ENCODE results near the gene FARS2. TPM values are rescaled to one million over a fixed set of nuclear protein-coding genes. Genes with fewer than 3 reads are reported as not detected.

The FARS2 gene
- total and polyA plus RNA-seq, 2 of the 13 experiments (the other 11 are each of a cell fraction or from before 2014, with no cell fraction given) = 15.4 to 26.0 TPM

DNA sequence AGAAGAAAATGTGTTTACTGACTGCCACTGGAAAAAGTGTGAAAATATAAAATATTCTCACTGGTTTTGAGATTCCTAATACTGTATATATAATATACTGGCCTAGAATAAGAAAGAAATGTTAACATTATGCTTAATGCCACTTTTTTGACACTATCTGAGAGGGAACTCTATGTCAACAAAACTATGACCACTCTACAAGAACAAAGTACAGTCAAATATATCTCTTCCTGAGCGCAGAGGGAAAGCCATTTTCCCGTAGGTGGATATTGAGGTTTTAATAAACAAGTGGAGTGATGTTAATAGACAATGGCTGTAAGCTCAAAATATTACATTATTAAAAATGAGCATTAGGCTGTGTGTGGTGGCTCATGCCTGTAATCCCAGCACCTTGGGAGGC lies 25.5 kb upstream of the FARS2 start (continued):
- TF ChIP-seq, protein P1, sequence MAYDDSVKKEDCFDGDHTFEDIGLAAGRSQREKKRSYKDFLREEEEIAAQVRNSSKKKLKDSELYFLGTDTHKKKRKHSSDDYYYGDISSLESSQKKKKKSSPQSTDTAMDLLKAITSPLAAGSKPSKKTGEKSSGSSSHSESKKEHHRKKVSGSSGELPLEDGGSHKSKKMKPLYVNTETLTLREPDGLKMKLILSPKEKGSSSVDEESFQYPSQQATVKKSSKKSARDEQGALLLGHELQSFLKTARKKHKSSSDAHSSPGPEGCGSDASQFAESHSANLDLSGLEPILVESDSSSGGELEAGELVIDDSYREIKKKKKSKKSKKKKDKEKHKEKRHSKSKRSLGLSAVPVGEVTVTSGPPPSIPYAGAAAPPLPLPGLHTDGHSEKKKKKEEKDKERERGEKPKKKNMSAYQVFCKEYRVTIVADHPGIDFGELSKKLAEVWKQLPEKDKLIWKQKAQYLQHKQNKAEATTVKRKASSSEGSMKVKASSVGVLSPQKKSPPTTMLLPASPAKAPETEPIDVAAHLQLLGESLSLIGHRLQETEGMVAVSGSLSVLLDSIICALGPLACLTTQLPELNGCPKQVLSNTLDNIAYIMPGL (CRISPR knock-in tag; IDR thresholded peaks at IDR 0.05; ENCODE audit: borderline replicate concordance in 1 of 2, low read depth in 1 of 2) = no peak
- TF ChIP-seq, protein P2, sequence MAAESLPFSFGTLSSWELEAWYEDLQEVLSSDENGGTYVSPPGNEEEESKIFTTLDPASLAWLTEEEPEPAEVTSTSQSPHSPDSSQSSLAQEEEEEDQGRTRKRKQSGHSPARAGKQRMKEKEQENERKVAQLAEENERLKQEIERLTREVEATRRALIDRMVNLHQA (CRISPR knock-in tag; IDR thresholded peaks at IDR 0.05) = 0 out of 2 replicates have a peak, but pooled peaks have one; percentile 70
- TF ChIP-seq SOX6 (IDR thresholded peaks at IDR 0.05) = no peak
- peak; percentile 29; the same call in 1 of the 2 replicates for TF ChIP-seq SOX6 (CRISPR knock-in tag; IDR thresholded peaks at IDR 0.05)
- no peak for TF ChIP-seq ZNF331 (CRISPR knock-in tag; IDR thresholded peaks at IDR 0.05)
- TF ChIP-seq, protein P3, sequence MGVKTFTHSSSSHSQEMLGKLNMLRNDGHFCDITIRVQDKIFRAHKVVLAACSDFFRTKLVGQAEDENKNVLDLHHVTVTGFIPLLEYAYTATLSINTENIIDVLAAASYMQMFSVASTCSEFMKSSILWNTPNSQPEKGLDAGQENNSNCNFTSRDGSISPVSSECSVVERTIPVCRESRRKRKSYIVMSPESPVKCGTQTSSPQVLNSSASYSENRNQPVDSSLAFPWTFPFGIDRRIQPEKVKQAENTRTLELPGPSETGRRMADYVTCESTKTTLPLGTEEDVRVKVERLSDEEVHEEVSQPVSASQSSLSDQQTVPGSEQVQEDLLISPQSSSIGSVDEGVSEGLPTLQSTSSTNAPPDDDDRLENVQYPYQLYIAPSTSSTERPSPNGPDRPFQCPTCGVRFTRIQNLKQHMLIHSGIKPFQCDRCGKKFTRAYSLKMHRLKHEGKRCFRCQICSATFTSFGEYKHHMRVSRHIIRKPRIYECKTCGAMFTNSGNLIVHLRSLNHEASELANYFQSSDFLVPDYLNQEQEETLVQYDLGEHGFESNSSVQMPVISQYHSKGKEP (CRISPR knock-in tag; IDR thresholded peaks at IDR 0.05) = no peak
- no peak for TF ChIP-seq ZNF572 (CRISPR knock-in tag; IDR thresholded peaks at IDR 0.05)
- no peak for TF ChIP-seq LCORL (IDR thresholded peaks at IDR 0.05)
- peak; percentile 64; the same call in 1 of the 2 replicates for TF ChIP-seq LCORL (CRISPR knock-in tag; IDR thresholded peaks at IDR 0.05)
- TF ChIP-seq NR2F1 (CRISPR knock-in tag; IDR thresholded peaks at IDR 0.05) = no peak
- TF ChIP-seq ZNF589 (CRISPR knock-in tag; conservative IDR thresholded peaks at IDR 0.05) = no peak
- no peak for TF ChIP-seq TMF1 (CRISPR knock-in tag; IDR thresholded peaks at IDR 0.05; ENCODE audit: low read depth)
- TF ChIP-seq, protein P4, sequence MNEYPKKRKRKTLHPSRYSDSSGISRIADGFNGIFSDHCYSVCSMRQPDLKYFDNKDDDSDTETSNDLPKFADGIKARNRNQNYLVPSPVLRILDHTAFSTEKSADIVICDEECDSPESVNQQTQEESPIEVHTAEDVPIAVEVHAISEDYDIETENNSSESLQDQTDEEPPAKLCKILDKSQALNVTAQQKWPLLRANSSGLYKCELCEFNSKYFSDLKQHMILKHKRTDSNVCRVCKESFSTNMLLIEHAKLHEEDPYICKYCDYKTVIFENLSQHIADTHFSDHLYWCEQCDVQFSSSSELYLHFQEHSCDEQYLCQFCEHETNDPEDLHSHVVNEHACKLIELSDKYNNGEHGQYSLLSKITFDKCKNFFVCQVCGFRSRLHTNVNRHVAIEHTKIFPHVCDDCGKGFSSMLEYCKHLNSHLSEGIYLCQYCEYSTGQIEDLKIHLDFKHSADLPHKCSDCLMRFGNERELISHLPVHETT (CRISPR knock-in tag; conservative IDR thresholded peaks at IDR 0.05) = no peak
- TF ChIP-seq ZFYVE20 (CRISPR knock-in tag; IDR thresholded peaks at IDR 0.05; ENCODE audit: borderline replicate concordance, low read depth) = no peak
- TF ChIP-seq RCOR2 (CRISPR knock-in tag; IDR thresholded peaks at IDR 0.05) = no peak
- TF ChIP-seq, protein P5, sequence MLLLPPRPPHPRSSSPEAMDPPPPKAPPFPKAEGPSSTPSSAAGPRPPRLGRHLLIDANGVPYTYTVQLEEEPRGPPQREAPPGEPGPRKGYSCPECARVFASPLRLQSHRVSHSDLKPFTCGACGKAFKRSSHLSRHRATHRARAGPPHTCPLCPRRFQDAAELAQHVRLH (CRISPR knock-in tag; IDR thresholded peaks at IDR 0.05; ENCODE audit: borderline replicate concordance, low read depth) = no peak
- TF ChIP-seq, protein P6, sequence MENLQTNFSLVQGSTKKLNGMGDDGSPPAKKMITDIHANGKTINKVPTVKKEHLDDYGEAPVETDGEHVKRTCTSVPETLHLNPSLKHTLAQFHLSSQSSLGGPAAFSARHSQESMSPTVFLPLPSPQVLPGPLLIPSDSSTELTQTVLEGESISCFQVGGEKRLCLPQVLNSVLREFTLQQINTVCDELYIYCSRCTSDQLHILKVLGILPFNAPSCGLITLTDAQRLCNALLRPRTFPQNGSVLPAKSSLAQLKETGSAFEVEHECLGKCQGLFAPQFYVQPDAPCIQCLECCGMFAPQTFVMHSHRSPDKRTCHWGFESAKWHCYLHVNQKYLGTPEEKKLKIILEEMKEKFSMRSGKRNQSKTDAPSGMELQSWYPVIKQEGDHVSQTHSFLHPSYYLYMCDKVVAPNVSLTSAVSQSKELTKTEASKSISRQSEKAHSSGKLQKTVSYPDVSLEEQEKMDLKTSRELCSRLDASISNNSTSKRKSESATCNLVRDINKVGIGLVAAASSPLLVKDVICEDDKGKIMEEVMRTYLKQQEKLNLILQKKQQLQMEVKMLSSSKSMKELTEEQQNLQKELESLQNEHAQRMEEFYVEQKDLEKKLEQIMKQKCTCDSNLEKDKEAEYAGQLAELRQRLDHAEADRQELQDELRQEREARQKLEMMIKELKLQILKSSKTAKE (CRISPR knock-in tag; IDR thresholded peaks at IDR 0.05; ENCODE audit: borderline replicate concordance) = no peak
- no peak for TF ChIP-seq ARHGAP35 (CRISPR knock-in tag; IDR thresholded peaks at IDR 0.05; ENCODE audit: borderline replicate concordance)
- TF ChIP-seq ZMYM4 (CRISPR knock-in tag; IDR thresholded peaks at IDR 0.05) = peak; percentile 27; the same call in 1 of the 2 replicates
- TF ChIP-seq NFE2 (CRISPR knock-in tag; IDR thresholded peaks at IDR 0.05) = no peak
- TF ChIP-seq, protein P7, sequence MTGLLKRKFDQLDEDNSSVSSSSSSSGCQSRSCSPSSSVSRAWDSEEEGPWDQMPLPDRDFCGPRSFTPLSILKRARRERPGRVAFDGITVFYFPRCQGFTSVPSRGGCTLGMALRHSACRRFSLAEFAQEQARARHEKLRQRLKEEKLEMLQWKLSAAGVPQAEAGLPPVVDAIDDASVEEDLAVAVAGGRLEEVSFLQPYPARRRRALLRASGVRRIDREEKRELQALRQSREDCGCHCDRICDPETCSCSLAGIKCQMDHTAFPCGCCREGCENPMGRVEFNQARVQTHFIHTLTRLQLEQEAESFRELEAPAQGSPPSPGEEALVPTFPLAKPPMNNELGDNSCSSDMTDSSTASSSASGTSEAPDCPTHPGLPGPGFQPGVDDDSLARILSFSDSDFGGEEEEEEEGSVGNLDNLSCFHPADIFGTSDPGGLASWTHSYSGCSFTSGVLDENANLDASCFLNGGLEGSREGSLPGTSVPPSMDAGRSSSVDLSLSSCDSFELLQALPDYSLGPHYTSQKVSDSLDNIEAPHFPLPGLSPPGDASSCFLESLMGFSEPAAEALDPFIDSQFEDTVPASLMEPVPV (CRISPR knock-in tag; IDR thresholded peaks at IDR 0.05) = no peak
- TF ChIP-seq CEBPG (CRISPR knock-in tag; IDR thresholded peaks at IDR 0.05) = 0 out of 2 replicates have a peak, but pooled peaks have one; percentile 6

Data from HepG2 (cell line).